Activated CD4-positive, alpha-beta T cell treated with anti-CD3 and anti-CD28 coated beads, Interleukin-2, amount 50 U/mL, for 16 hours (primary cell): Measurements from ENCODE around the gene RNF113B.

Experiments used
- DNase-seq: peaks from one replicate; pipeline ENCODE4 v3.0.0-alpha.2; 2020

RNF113B gene

DNA sequence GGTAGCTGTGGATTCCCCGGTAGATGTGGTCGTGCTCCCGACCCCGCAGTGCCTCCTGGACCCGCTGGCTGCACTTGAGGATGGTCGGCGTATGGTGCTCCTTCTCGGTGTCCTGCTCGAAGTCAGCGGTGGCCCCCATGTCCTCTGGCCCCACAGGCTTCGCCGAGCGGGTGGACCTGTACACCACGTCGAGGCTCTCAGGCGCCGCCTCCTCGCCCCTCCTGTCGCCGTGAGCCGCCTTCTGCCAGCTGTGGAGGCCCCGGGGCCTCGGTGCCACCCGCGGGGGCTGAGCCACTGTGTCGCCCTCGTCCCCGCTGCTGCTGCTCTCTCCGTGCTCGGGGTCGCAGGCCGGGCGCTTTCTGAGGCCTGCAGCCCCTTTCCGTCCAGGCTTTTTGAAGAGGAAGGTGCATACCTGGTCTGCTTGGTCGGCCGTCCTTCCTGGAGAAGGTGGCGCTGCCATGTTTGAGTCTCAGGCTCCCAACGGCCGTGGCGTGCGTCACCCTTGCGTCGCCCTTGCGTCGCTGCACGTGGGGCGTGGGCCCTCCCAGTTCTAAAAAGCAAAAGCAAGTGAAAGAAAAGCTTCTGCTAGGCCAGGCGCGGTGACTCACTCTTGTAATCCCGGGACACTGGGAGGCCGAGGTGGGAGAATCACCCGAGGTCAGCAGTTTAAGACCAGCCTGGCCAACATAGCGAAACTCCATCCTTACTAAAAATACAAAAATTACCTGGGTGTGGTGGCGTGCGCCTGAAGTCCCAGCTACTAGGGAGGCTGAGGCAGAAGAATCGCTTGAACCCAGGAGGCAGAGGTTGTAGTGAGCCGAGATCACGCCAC is at the start of gene RNF113B:
Gene RNF113B (minus strand): TSS at position 493 of the 832 bp plus-strand sequence. CDS start 33 bp downstream, at position 460.
- DNase-seq = no peak

DNA sequence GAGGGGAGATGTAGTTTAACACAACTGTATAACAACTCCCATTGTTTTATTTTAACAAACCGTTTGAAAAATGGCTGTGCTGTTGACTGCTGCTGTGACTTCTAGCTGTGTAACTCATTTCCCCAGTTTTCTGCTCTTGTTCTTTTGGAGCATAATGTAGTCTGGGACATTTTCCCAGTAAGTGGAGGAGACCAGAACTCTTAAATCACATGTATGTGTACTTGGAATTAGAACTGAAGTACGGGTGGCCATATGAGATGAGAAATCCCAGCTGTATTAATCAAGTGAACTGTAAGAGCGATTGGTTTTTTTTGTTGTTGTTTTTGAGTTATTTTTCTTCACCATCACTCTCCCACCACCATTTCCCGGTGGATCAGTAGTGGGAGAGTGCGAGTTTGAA is 49.4 kb upstream of the RNF113B start:
- DNase-seq = no peak

GRCh38 chr13:98225036-98225940 is 48.2 kb upstream of the RNF113B start:
- DNase-seq = no peak

DNA sequence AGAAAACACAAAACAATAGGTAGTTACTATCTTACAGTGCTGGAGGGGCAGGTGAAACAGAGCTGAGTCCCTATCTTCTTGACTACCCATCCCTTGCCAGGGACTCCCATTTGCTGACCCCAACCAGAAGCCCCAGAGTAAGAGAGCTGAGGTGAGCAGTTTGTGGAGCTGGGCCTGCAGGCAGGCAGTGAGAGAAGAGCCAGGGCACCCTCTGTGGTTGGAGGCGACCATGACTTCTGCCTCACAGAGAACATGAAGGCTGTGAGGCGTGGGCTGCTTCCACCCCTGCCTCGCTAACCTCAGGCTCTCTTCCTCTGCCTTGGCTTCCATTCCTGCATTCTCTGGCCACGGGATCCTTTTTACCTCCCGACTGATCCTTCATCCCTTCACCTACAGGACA is 47.5 kb upstream of the RNF113B start:
- DNase-seq = no peak

GRCh38 chr13:98223741-98224140 is 46.7 kb upstream of the RNF113B start:
- no peak for DNase-seq

- no peak for DNase-seq
Observed at GRCh38 chr13:98222816-98223215, 45.7 kb upstream of the RNF113B start.

DNA sequence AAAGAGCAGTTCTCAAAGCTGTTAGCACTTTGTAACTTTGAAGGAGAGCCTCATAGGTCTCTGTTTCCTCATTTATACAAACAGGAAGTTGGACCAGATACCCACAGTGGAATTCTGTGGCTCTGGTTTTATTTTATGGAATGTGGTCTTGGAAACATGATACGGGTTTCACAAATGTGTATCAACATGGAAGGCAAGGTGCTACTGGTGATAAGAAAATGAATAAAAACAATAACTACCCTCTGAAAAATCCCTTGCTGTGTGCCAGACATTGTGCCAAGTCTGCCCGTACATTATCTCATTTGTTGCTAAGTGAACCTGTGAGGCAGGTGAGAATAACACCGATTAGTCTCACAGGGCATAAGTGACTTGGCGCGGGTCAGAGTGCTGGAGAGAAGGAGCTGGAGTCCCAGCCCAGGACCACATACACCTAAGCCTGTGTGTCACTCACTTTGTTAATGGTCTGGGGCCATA is 45.0 kb upstream of the RNF113B start:
- no peak for DNase-seq

GRCh38 chr13:98221234-98221633 is 44.2 kb upstream of the RNF113B start:
- no peak for DNase-seq

DNA sequence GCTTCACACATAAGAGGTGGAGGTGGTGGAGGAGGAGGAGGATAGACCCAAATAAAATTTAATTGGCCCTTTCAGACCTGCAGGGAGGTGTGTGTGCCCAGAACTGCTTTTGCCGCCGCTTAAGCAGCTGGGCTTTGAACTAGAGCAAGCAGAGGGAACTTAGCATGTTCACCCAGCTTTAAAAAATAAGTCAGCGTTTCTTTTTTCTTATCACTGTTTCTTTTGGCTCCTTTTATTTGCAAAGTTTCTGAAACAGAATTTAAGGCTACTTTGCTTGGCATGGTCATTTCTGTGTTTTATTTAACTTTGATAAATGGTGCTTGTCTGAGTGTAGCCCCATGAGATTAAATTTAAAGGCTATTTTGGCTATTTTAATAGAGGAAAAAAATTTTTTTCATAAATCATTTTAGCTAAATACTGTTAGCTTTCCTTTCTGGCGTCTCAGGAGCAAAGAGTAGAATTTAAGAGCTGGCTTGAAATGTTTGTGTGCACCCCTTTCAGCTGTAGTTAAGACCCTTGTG is 43.3 kb upstream of the RNF113B start:
- no peak for DNase-seq

DNA sequence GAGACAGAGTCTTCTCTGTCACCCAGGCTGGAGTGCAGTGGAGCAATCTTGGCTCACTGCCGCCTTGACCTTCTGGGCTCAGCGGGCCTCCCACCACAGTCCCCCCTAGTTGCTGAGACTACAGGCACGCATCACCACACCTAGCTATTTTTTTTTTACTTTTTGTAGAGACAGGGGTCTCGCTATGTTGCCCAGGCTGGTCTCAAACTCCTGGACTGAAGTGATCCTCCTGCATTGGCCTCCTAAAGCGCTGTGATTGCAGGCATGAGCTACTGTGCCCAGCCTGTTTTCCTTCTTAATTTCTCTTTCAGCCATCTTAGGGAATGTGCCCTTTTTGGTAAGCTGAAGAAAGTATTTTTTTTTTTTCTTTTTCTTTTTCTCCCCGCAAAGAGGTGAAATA is 42.6 kb upstream of the RNF113B start:
- no peak for DNase-seq

- no peak for DNase-seq
Observed at GRCh38 chr13:98217597-98217996, 40.5 kb upstream of the RNF113B start.

DNA sequence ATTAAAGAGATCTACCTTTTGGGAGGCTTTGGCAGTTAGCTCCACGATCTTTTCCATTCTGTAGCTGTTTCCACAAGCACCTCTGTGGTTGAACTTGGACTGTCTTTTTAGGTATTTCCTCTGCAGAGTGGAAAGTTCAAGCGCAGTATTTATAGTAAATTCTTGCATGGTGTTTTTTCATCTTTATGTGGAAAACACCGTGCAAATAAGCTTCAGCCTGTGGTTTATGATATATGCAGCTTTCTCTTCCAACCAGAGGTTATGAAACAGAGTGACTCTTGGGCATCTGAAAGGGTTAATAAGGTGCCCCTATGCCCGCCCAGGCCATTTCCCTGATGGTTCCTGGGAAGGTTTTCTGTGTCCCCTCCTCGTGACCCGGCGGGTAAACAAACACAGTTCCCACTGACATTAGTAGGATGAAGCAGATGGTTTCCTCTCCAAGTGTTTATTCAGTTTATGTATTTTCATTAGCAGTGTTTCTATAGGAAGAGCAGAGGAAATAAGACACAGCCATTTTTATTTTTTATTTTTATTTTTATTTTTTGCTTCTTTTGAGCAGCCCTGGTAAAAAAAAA is 39.7 kb upstream of the RNF113B start:
- no peak for DNase-seq

DNA sequence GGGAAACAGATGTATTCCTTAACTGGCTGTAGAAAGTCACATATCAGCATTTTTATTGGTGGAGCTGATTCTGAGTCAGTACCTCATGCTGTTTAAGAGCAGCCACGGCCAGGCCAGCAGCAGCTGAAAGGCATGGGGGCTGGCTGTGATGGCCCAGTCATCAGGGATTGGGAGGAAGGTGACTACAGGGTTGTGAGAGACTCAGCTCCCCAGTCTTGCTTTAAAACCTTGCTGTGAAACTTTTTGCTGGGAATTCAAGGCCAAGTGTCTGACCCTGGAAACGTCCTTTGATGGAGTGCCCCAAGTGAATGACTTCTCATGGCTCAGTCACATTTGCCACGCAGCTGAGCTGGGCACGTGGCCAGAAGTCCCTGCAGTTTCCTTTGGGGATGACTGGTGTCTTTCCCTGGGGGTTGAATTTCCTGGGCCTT is 39.1 kb upstream of the RNF113B start:
- no peak for DNase-seq

- no peak for DNase-seq
Observed at GRCh38 chr13:98215508-98215907, 38.4 kb upstream of the RNF113B start.

- no peak for DNase-seq
Observed at GRCh38 chr13:98214707-98215106, 37.6 kb upstream of the RNF113B start.

- DNase-seq = no peak
Observed at GRCh38 chr13:98214008-98214643, 37.1 kb upstream of the RNF113B start.

DNA sequence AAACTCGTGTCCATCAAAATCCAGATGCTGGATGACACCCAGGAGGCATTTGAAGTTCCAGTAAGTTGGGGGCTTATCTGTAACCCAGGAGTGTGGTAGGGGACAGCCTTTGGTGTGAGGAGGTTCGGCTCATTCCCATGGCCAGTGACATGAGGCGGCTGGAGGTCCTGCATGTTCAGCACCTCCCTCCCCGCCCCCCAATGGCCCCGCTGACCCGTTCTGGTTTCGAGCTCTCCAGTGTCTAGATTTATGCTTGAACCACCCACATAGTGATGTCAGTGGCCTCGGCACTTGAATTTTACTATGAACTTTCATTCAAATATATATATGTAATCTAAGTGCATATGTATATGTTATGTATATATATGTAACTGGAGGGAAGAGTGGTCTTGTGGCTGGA is 36.3 kb upstream of the RNF113B start:
- DNase-seq = no peak

DNA sequence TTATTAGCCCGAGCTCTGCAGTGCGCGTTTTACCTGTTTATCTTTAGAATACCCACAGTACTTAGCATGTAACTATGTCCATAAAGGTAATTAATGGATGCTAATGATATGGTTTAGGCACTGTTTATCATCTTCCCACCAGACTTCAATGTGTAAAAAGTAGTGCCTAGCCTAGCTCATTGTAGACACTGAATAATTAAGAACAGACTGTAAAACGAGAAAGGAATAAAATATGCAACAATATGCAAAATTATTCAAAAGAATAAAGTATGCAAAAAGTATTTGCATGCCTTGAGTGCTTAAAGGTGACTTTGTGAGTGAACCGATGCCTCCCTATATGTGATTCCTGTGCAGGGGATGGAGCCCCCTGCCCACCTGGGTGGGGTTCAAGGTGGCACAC is 35.7 kb upstream of the RNF113B start:
- DNase-seq = no peak

DNA sequence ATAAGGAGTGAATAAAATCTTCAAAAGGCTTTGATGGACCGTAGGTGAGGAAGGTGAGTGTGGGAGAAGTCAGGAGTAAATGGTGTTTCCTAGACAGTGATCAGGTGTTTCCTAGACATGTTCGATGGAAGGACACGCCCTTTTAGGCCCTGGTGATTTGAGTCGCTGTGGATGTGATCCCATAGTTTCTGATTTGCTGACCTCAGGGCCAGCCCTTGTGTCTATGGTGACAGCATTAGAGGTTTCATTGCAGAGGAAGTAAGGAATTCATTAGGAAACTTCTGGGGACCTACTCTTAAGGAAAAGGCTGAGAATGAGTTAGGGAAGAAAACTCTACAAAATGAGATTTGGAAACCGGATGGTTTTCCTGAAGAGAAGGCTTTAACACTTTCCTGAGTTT is 31.5 kb upstream of the RNF113B start:
- DNase-seq = no peak

DNA sequence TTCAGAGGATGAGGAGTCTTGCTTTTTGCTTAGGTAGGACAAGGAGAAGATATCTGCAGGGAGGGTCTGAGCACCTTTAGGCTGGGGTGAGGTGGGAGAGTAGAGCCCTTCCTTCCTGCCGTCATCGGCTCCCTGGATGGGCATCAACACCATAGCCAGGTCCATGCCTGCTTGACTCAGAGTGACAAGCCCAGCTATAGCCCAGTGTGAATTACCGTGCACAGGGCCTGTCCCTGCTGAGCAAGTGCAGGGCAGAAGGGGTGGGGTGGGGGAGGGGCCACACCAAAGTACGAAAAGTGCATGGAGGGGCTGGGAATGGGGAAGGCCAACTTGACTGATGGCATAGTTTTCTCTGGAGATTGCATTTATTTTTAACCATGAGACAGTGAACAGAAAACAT is 30.3 kb upstream of the RNF113B start:
- DNase-seq = no peak

DNA sequence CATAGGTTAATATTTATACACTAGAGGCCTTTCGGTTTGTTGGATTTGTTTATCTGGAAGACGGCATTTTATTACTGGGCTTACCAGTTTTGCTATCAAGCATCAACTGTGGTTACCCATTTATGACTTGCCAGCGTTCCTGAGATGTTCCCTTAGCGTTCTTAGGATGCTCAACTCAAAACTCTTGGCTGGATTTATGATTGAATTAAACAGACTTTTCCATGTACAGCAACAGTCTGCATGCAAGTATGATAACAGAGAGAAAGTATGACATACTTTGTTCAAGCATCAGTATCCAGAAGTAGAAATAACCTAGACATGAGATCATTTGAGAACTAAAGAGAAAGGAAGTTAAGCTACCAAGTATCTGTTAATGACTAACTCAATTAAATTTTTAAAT is 29.9 kb upstream of the RNF113B start:
- no peak for DNase-seq

DNA sequence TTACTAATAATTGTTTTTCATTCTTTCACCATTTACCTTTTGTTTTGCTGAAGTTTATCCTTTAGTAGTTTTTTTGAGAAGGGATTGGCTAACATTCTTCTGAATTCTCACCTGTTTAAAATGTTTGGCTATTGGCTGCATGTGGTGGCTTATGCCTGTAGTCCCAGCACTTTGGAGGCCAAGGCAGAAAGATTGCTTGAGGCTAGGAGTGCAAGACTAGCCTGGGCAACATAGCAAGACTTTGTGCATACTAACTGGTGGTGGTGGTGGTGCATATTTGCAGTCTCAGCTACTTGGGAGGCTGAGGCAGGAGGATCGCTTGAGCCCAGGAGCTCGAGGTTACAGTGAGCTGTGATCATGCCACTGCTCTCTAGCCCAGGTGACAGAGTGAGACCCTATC is 27.5 kb upstream of the RNF113B start:
- DNase-seq = no peak
